T-helper 17 cell (primary cell): ENCODE measurements around the gene ZIC4. TPM values are rescaled to one million over a fixed set of nuclear protein-coding genes. Genes with fewer than 3 reads are reported as not detected.

Experiments used
- ATAC-seq: fragments of 150-1000 bp; cut with Tn5 transposase; 2 replicates; pipeline ENCODE4 v1.10.0; 2021; ENCODE audit warnings: mild to moderate bottlenecking, moderate library complexity
- DNase-seq, 3 donors: peaks; one replicate each; pipeline versions ENCODE4 v3.0.0 to v3.0.0-alpha.2; 2020 to 2021
- H3K9me3 ChIP-seq: one replicate; pipeline ENCODE4 v1.7.0; 2013; ENCODE audit warnings: low read length, mild to moderate bottlenecking; ENCODE audit not compliant: control insufficient read depth, poor library complexity, severe bottlenecking
- H3K27ac Mint-ChIP-seq: one replicate; pipeline ENCODE4 v1.8.0; 2022; ENCODE audit warnings: mild to moderate bottlenecking, moderate library complexity, mixed read lengths
- H3K27me3 Mint-ChIP-seq: one replicate; pipeline ENCODE4 v1.8.0; 2022; ENCODE audit warnings: mixed read lengths
- H3K36me3 Mint-ChIP-seq: one replicate; pipeline ENCODE4 v1.8.0; 2022; ENCODE audit warnings: low read depth, mixed read lengths
- H3K4me1 Mint-ChIP-seq: one replicate; pipeline ENCODE4 v1.8.0; 2022; ENCODE audit warnings: mild to moderate bottlenecking, mixed read lengths
- H3K4me3 Mint-ChIP-seq: one replicate; pipeline ENCODE4 v1.8.0; 2022; ENCODE audit warnings: mild to moderate bottlenecking, moderate library complexity, mixed read lengths
- total RNA-seq, 4 donors: library from RNA in 2 of 4; stranded (reverse) in 2 of 4; gene quantifications; one replicate each; pipeline ENCODE4 v1.2.3 and lab custom pipeline; 2022 to 2026

ZIC4 gene
- total RNA-seq, 2 donors from 2014 or later = not detected

DNA sequence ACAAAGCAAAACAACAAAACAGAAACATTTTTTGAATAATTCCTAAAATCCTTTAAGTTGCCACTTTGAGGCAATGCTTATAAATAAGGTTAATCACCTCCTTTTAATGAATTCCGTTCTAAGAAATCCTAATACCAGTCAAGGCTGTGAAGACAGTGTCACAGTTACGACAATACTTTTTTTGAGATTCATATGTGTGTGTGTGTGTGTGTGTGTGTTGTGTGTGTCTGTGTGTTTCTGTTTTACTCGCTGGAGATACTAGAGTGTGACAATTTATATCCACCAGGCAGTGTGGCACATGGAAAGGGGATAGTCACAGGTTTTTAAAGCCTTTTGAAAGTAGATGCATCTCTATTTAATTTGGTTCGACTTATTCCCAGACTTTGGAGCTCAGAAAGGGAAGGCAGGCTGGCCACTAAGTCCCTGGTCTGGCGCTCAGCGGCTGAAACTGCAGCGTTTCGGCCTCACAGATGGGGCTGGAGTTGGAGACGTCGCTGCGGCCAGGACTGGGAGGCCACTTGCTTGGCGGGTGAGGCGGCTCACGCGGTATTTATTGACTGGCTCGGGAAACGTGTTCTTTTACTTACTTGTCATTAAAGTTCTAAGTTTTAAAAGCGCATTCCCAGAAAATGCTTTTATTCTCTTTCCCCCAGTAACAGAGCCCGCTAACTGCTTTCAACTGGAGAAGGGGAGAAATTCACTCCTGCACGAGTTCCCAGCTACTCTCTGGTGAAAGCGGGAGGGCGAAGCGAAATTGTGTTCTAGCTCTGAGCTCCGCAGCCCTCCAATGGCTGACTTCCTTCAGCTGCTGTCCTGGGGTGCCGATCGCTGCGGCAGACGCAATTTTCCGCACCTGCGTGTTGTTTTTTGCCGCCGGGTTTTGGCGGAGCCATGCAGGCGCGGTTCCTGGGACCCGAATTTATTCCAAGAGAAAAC is 16.5 kb upstream of the ZIC4 start:
- ATAC-seq (no peak), DNase-seq (no peak)
- Mint-ChIP-seq H3K27ac (no peak overlapping the region), H3K4me1 (peaks cover 2% of the 10 kb centered on the region), H3K36me3 (peaks cover 7% of the 10 kb centered on the region), H3K4me3 (no peak overlapping the region), H3K27me3 (peaks cover 59% of the 10 kb centered on the region)
- H3K9me3 ChIP-seq = peaks cover 3% of the 10 kb centered on the region

DNA sequence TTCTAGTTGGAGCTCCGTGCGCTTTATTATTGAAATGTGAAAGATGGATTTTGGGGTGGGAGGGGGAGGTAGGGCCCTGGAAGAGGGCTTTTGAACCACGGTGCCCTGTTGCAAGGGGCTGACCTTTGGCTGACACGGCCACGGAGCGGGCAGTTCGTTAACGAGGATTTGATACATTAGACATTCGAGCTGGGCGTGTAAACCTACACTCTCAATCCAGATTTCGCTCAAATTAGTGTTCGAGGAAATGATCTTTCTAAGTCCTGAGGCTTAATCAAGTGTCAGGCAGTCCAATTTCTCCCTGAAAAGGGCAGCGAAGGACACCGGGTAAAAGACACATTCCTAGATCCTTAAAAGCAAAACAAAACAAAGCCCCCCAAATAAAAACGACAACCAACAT is 15.9 kb upstream of the ZIC4 start:
- DNase-seq (no peak), ATAC-seq (no peak)
- no peak overlapping the region for H3K4me3 Mint-ChIP-seq
- peaks cover 7% of the 10 kb centered on the region for H3K36me3 Mint-ChIP-seq
- H3K4me1 Mint-ChIP-seq = peaks cover 2% of the 10 kb centered on the region
- H3K27ac Mint-ChIP-seq = no peak overlapping the region
- H3K27me3 Mint-ChIP-seq = peaks cover 62% of the 10 kb centered on the region
- H3K9me3 ChIP-seq = peaks cover 3% of the 10 kb centered on the region

DNA sequence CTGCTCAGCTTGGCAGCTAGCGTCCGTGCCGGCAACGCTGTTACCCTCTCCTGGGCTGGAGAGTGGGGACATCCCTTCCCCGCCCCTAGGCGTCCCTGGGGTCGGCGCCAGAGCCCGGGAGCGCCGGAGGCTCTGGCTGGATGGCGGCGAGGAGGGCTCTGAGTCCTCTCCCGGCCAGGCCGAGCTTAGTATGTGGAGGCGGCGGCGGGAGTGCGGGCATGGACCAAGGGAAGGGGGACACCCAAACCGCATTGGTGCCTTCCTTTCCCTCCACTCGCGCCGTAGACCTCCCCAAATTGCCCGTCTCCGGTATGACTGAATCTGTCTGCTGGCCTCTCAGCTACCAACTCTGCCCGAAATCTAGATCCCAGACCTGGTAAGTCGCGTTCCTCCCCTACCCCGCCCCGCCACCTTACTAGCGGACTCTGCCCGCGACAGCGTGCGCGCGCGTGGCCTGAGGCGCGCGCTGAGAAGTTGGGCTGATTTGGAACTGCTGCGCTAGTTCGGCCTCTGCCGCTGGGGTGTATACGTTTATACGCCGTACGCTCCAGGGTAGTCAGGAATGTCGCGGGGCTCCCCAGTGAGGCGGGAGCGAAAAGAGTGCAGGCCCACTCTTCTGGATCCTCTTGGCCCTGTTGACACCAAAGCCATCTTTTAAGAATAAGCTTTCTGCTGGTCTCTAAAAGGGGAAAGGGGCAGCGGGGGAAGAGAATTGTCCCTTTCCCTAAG is 15.0 kb upstream of the ZIC4 start:
- H3K4me1 Mint-ChIP-seq = peaks cover 2% of the 10 kb centered on the region
- peaks cover 7% of the 10 kb centered on the region for H3K36me3 Mint-ChIP-seq
- peaks cover 68% of the 10 kb centered on the region for H3K27me3 Mint-ChIP-seq
- H3K27ac Mint-ChIP-seq = no peak overlapping the region
- no peak for ATAC-seq
- H3K9me3 ChIP-seq = peaks cover 3% of the 10 kb centered on the region
- H3K4me3 Mint-ChIP-seq = no peak overlapping the region
- no peak for DNase-seq

DNA sequence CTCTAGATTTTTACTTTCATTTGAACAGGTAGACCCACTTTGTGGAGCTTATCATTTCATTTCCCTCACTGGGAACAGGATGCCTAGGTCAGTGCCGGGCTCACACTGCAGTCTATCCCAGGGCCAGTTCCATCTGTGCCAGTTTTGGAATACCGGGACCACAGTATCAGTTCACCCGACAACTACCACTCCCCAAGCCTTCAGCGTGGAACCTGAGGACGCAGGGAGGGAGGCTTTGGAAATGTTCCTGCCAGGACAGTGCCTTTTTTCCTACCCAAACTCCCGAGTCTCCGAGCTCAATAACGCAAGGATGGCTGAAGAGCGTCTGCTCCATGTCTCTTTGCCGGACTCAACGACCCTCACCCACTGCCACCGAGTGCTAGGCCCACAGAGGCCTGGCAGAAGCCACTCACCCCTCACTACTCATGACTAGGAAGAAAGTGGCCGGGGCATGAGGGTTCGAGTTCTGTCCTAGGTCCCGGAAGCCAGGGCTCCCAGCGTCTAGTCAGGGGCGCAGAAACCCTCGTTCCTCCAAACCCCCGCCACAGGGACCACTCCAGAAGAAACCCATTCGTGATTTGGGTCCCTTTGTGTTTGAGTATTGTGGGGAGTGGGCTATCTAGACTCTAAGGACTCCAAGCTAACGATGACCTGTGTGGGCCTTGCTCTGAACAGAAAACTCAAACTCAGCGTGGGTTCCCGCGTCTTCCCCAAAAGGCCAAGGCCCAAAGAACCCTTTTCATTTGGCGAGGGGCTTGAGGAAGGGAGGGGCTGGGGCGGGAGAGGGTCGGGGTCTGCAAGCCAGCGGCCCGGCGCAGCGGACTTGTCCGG is 14.2 kb upstream of the ZIC4 start:
- Mint-ChIP-seq H3K4me3 (no peak overlapping the region), H3K4me1 (peaks cover 2% of the 10 kb centered on the region), H3K27ac (no peak overlapping the region), H3K36me3 (peaks cover 7% of the 10 kb centered on the region), H3K27me3 (peaks cover 70% of the 10 kb centered on the region)
- ATAC-seq (no peak), DNase-seq (no peak)
- peaks cover 3% of the 10 kb centered on the region for H3K9me3 ChIP-seq

DNA sequence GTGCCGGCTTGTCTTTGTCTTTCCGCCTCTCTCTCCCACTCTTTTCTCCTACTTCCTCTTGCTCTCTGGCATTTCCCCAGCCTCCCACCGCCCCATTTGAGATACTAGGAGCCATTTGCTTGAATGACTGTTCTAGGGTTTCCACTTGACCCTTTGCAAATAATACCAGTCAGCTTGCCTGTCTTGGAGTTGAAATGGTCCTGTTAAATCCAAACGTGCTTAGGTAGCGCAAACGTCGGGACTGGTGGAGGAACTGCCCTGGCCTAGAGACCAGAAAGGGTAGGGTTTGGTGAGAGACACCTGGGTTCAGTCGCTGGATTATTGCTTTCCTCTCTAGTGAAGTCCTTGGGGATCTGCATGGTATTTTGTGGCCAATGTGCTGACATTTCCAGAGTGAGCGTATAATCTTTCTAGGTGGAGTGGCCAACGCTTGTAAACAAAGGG is 13.5 kb upstream of the ZIC4 start:
- H3K36me3 Mint-ChIP-seq = peaks cover 7% of the 10 kb centered on the region
- peak overlapping the region; percentile 22 for H3K4me3 Mint-ChIP-seq
- H3K9me3 ChIP-seq = peaks cover 3% of the 10 kb centered on the region
- peaks cover 2% of the 10 kb centered on the region for H3K4me1 Mint-ChIP-seq
- H3K27ac Mint-ChIP-seq = no peak overlapping the region
- H3K27me3 Mint-ChIP-seq = peaks cover 77% of the 10 kb centered on the region
- DNase-seq (no peak), ATAC-seq (no peak)

DNA sequence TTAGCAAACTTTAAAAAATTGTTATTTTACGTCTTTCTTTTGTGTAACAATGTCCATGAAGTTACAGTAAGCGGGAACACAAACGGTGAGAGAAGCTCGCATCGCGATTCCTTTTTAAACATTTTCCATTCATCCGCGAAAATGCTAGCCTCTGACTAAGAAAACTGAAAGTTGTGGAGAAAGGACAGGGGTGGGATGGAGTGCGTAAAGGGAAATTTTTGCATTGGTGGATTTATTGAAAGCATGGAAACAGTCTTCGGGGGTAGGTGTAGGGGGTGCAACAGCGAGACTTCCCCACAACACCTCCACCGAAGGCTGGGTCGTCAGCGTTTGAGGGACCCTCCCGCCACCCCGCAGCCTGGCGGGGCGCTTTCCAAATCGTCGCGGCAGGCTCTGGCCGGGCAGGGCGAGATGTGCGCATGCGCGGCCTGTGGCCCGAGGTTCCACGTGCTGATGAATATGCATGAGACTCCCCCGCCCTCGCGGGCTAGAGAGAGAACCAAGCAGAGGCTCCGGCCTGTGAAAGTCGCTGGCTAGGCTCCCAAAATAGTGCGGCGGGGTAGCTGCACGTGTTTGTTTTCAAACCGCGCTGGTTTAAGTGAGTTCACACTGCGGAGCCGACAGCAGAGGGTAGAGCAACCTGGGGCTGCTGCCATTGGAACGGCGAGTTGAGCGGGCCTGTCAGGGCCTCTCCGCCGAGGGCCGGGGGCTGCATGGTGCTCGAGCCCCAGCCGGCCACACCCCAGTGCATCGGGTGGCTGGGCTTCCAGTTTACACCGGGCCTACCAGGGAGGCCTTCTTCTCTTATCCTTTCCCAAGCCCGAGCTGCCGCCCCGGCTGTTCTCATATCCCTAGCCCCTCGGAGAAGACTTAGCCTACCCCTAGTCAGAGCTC is 12.7 kb upstream of the ZIC4 start:
- Mint-ChIP-seq H3K27ac (no peak overlapping the region), H3K27me3 (peaks cover 83% of the 10 kb centered on the region), H3K36me3 (peaks cover 7% of the 10 kb centered on the region), H3K4me3 (no peak overlapping the region), H3K4me1 (peaks cover 2% of the 10 kb centered on the region)
- DNase-seq = no peak
- no peak for ATAC-seq
- peaks cover 3% of the 10 kb centered on the region for H3K9me3 ChIP-seq

DNA sequence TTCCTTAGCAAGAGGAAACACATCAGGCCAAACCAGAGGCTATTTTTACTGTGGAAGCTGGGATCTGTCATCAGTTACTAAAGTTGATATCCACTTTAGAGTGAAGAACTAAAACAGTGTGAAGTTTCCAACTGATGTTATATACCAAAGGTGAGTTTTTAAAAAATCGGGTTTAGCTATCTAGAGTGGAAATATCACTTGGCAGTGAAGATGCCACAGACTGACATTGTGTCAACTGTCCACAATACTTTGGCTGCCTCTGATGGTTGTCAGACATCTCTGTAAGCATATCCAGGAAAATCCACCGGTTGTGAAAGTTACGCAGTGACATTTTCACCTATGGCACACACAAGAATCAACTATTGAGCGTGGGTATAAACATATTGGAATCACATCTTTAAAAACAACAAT is 12.0 kb upstream of the ZIC4 start:
- Mint-ChIP-seq H3K4me3 (no peak overlapping the region), H3K27me3 (peaks cover 79% of the 10 kb centered on the region), H3K36me3 (peaks cover 2% of the 10 kb centered on the region), H3K4me1 (peaks cover 2% of the 10 kb centered on the region), H3K27ac (no peak overlapping the region)
- no peak for DNase-seq
- peaks cover 3% of the 10 kb centered on the region for H3K9me3 ChIP-seq
- ATAC-seq = no peak

DNA sequence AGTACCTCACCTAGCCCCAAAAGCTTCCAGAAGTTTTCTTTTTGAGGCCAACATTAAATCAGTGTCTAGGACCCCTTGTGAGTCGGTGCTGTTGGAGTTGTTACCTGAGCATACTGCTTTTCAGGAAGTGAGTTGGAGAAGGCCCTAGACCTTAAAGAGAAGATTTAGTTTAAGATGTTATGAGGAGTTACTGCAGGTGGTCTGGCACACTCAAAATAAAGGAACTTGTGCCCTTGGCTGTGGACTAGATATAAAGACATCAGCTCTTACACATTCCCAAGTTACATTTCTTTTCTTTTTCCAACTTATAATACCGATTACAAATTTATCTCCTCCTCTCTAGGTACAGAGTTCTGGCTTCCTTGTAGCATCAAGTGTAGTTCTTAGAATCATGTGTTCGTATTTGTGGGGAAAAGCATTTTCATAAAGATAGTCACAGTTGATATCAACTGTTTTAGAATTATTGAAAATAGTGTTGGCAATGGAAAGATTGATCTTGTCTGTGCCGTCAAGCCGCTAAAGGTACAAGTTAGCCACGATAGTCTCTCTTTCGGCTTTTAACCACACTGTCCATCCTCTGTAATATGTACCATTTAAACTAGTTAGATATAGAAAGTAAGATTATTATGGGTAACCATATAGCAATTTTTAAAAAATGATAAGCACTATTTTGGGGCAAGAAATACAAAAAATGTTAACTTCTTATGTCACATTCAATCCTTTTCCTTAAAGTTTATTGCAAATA is 11.4 kb upstream of the ZIC4 start:
- ATAC-seq = no peak
- Mint-ChIP-seq H3K36me3 (peaks cover 2% of the 10 kb centered on the region), H3K27ac (no peak overlapping the region), H3K27me3 (peaks cover 79% of the 10 kb centered on the region), H3K4me3 (no peak overlapping the region), H3K4me1 (peaks cover 2% of the 10 kb centered on the region)
- peaks cover 3% of the 10 kb centered on the region for H3K9me3 ChIP-seq
- DNase-seq = no peak

DNA sequence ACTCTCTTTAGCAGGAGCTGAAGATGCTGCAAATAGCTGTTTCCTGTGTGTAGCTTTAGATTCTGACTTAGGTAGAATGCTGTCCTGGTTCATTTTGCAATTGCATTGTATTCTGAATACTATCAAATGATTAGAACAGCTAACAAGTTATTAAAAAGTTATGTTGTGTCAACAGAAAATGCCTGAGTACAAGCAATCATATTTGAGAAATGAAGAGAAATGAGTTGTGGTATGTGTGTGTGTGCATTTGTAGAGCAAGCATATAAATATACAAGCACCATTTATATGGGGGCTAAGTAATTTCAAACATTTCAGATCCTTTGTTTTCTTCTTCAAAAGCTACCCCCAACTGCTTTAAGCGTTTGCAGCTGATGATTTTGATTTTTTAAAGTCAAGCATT is 10.6 kb upstream of the ZIC4 start:
- H3K4me3 Mint-ChIP-seq = no peak overlapping the region
- no peak for ATAC-seq
- peaks cover 76% of the 10 kb centered on the region for H3K27me3 Mint-ChIP-seq
- H3K9me3 ChIP-seq = peaks cover 3% of the 10 kb centered on the region
- peaks cover 2% of the 10 kb centered on the region for H3K36me3 Mint-ChIP-seq
- DNase-seq = no peak
- H3K27ac Mint-ChIP-seq = no peak overlapping the region
- peaks cover 2% of the 10 kb centered on the region for H3K4me1 Mint-ChIP-seq

DNA sequence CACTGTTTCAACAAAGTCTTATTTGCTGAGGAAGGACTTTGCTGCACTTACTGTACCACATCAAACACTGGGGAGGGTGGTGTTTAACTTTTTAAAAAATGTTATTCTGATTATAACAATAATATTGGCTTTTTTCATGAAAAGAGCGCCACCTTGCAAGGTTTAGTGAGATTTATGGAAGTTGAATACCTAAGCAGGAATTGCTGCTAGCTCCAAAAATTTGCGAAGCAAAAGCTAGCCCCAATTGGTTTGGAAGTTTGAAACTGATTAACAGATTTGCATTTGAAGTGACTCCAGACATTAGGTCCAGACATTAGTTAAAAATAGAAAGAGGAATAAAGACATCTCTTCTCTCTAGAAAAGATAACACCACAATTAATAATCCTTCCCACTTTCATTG is 9.5 kb upstream of the ZIC4 start:
- Mint-ChIP-seq H3K4me3 (no peak overlapping the region), H3K36me3 (peaks cover 5% of the 10 kb centered on the region), H3K4me1 (peaks cover 8% of the 10 kb centered on the region), H3K27me3 (peaks cover 81% of the 10 kb centered on the region), H3K27ac (no peak overlapping the region)
- H3K9me3 ChIP-seq = no peaks in the 10 kb centered on the region
- DNase-seq (no peak), ATAC-seq (no peak)

DNA sequence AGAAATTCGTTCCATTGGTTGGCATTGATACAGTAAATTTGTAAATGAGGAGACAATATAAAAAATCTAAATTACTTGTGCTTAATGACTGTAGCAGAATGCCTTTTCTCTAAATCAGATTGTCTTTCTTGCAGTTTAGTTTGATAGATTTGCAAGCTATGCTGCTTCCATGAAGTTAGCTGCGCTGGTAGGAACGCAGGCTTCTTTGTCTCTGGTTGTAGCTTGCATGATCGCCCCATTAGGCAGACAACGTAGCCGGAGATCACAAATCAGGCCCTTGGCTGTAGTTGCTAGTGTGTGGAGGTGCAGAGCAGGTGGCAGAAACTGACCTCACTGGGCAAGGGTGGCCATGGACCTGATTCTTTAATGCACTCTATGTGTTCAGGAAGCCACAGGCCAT is 8.9 kb upstream of the ZIC4 start:
- Mint-ChIP-seq H3K4me3 (no peak overlapping the region), H3K27ac (no peak overlapping the region), H3K4me1 (peaks cover 8% of the 10 kb centered on the region), H3K36me3 (peaks cover 5% of the 10 kb centered on the region), H3K27me3 (peaks cover 80% of the 10 kb centered on the region)
- ATAC-seq (no peak), DNase-seq (no peak)
- no peaks in the 10 kb centered on the region for H3K9me3 ChIP-seq
